Immature natural killer cell (primary cell): ENCODE measurements around the gene LPCAT2. TPM values are rescaled to one million over a fixed set of nuclear protein-coding genes. Genes with fewer than 3 reads are reported as not detected.

Source experiments
- DNase-seq, 3 donors: peaks; one replicate each; pipeline ENCODE4 v3.0.0; 2022; ENCODE audit warnings: mixed read lengths in 1 of 3
- H3K27ac Mint-ChIP-seq, 6 donors: one replicate each; pipeline ENCODE4 v1.8.0; 2020; ENCODE audit warnings: mixed read lengths in 6 of 6, mild to moderate bottlenecking in 5 of 6, inconsistent platforms in 4 of 6, moderate library complexity in 3 of 6
- H3K27me3 Mint-ChIP-seq, 3 donors: one replicate each; pipeline ENCODE4 v1.8.0; 2020 to 2021; ENCODE audit warnings: low read depth in 3 of 3, mild to moderate bottlenecking in 3 of 3, mixed read lengths in 3 of 3, moderate library complexity in 3 of 3, inconsistent platforms in 1 of 3
- H3K36me3 Mint-ChIP-seq, 3 donors: one replicate each; pipeline ENCODE4 v1.8.0; 2020; ENCODE audit warnings: mixed read lengths in 3 of 3, inconsistent platforms in 2 of 3, mild to moderate bottlenecking in 2 of 3
- H3K4me1 Mint-ChIP-seq, 2 donors: one replicate each; pipeline ENCODE4 v1.8.0; 2020; ENCODE audit warnings: inconsistent platforms in 2 of 2, mild to moderate bottlenecking in 2 of 2, mixed read lengths in 2 of 2, moderate library complexity in 1 of 2
- H3K4me3 Mint-ChIP-seq, 5 donors: one replicate each; pipeline ENCODE4 v1.8.0; 2020; ENCODE audit warnings: mild to moderate bottlenecking in 5 of 5, mixed read lengths in 5 of 5, inconsistent platforms in 3 of 5, moderate library complexity in 3 of 5
- H3K9me3 Mint-ChIP-seq, 6 donors: one replicate each; pipeline ENCODE4 v1.8.0; 2020; ENCODE audit warnings: mild to moderate bottlenecking in 6 of 6, mixed read lengths in 6 of 6, inconsistent platforms in 4 of 6, moderate library complexity in 3 of 6
- polyA plus RNA-seq, 3 donors: library from polyadenylated mRNA; unstranded; fragments of 300-500 nt; fragmentation: Illumina TruSeq; gene quantifications; one replicate each; pipeline ENCODE4 v1.2.3, GENCODE V29; 2021

Gene LPCAT2
- polyA plus RNA-seq, 3 donors from 2014 or later: 0.72 to 3.3 (median 2.6) TPM

DNA sequence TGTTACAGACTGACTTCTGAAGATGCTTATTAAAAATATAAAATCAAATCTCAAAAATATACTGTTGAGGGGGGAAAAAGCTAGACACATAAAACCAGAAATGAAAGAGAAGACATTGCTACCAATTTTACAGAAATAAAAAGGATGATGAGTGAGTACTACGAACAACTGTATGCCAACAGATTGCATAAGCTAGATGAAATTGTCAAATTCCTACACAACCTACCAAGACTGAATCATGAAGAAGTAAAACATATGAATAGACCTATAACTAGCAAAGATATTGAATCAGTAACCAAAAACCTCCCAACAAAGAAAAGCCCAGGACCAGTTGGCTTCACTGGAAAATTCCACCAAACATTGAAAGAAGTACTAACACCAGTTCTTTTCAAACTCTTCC lies 54.1 kb downstream of the LPCAT2 start:
- no peaks in the 10 kb centered on the region for H3K36me3 Mint-ChIP-seq
- peaks cover 0 to 6% (median 3%) of the 10 kb centered on the region in 3 donors for H3K27me3 Mint-ChIP-seq
- H3K4me3 Mint-ChIP-seq: no peak overlapping the region
- no peak for DNase-seq
- peaks cover 0 to 2% (median 0%) of the 10 kb centered on the region in 6 donors for H3K9me3 Mint-ChIP-seq
- no peaks in the 10 kb centered on the region for H3K4me1 Mint-ChIP-seq
- H3K27ac Mint-ChIP-seq: no peak overlapping the region

DNA sequence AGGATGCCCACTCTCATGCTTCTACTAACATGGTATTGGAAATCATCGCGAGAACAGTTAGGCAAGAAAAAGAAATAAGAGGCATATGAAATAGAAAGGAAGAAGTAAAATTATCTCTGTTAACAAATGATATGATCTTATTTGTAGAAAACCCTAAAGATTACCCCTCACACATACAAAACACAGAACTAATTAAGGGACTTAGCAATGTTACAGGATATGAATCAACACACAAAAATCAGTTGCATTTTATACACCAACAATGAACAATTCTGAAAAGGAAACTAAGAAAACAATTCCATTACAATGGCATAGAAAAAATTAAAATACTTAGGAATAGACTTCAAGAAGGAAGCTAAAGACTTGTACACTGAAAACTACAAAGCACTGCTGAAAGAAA lies 54.9 kb downstream of the LPCAT2 start:
- DNase-seq: no peak
- no peaks in the 10 kb centered on the region for H3K4me1 Mint-ChIP-seq
- H3K27ac Mint-ChIP-seq: no peak overlapping the region
- peaks cover 0 to 6% (median 3%) of the 10 kb centered on the region in 3 donors for H3K27me3 Mint-ChIP-seq
- H3K9me3 Mint-ChIP-seq: peaks cover 0 to 2% (median 0%) of the 10 kb centered on the region in 6 donors
- H3K4me3 Mint-ChIP-seq: no peak overlapping the region
- H3K36me3 Mint-ChIP-seq: no peaks in the 10 kb centered on the region

DNA sequence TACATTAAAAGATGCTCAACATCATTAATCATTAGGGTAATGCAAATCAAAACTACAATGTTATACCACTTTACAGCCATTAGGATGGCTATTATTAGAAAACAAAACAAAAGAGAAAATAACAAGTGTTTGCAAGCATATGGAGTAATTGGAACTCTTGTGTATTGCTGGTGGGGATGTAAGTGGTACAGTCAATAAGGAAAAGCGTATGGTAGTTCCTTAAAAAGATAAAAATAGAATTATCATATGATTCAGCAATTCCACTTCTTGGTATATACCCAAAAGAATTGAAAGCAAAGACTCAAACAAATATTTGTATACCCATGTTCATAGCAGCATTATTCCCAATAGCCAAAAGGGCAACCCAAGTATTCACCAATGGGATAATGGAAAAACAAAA lies 56.2 kb downstream of the LPCAT2 start:
- no peak for DNase-seq
- H3K27me3 Mint-ChIP-seq: peaks cover 0 to 6% (median 0%) of the 10 kb centered on the region in 3 donors
- no peaks in the 10 kb centered on the region for H3K9me3 Mint-ChIP-seq
- no peak overlapping the region for H3K4me3 Mint-ChIP-seq
- H3K36me3 Mint-ChIP-seq: no peaks in the 10 kb centered on the region
- no peaks in the 10 kb centered on the region for H3K4me1 Mint-ChIP-seq
- no peak overlapping the region for H3K27ac Mint-ChIP-seq

DNA sequence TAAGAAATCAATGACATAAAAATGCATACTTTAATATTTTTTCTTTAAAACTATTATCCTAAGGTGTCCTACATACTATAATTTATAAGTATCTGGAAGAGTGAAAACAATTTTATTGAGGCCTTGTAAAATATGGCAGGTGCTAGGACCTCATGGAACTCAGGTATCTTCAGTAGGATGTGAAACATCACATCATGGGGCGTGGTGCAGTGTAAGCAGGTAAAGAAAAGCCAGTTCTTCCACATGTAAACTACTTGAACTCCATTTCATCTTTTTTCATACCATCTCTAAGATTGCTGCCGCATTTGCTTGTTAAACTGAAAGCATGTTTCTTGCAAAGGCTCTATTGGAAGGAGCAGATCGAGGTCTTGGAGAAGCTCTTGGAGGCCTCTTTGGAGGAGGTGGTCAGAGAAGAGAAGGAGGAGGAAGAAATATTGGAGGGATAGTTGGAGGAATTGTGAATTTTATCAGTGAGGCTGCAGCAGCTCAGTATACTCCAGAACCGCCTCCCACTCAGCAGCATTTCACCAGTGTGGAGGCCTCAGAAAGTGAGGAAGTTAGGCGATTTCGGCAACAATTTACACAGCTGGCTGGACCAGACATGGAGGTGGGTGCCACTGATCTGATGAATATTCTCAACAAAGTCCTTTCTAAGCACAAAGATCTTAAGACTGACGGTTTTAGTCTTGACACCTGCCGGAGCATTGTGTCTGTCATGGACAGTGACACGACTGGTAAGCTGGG lies 57.7 kb downstream of the LPCAT2 start, which contains the start of gene CAPNS2:
CAPNS2 (plus strand) TSS at position 253 of the 744 bp plus-strand sequence; CDS start at position 326, 73 bp downstream.
- Mint-ChIP-seq H3K36me3 (no peaks in the 10 kb centered on the region), H3K4me1 (no peaks in the 10 kb centered on the region), H3K27me3 (peaks cover 0 to 6% (median 0%) of the 10 kb centered on the region in 3 donors), H3K9me3 (no peaks in the 10 kb centered on the region), H3K4me3 (no peak within 1 kb of the TSS), H3K27ac (no peak within 1 kb of the TSS)
- no peak for DNase-seq

DNA sequence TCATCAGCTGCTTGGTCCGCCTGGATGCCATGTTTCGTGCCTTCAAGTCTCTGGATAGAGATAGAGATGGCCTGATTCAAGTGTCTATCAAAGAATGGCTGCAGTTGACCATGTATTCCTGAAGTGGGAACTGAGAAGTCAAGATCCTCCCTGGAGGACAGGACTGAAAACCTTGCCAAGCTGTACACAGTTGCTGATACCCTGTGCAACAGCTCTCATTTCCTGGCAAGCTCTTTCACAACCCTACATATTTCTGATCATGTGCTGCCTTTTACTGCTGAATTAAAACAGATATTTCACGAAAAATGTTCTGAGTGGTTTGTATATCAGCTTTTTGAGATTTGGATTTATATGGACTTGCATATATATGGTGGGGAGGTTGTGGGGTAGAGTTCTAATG lies 58.5 kb downstream of the LPCAT2 start:
- Mint-ChIP-seq H3K27ac (no peak overlapping the region), H3K4me1 (no peaks in the 10 kb centered on the region), H3K9me3 (no peaks in the 10 kb centered on the region), H3K27me3 (peaks cover 0 to 6% (median 1%) of the 10 kb centered on the region in 3 donors), H3K4me3 (no peak overlapping the region), H3K36me3 (no peaks in the 10 kb centered on the region)
- DNase-seq: no peak

DNA sequence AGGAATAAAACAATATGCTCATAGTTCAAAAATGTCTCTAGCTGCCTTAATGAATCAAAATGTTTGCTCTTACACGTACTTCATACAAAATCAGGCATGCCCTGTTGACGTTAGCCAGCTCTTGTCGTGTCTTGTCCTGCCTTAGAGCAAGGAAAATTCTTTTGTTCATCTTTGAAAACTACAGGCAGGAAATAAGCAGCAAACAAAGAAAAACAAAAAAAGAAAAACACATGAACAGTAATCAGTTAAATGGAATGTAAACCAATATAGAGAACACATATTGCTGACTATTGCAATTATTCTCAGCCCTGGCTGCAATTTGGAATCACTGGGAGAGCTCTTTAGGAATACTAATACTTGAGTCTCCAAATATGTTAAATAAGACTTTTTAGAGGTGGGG lies 59.3 kb downstream of the LPCAT2 start:
- Mint-ChIP-seq H3K27me3 (peaks cover 0 to 1% (median 0%) of the 10 kb centered on the region in 3 donors), H3K9me3 (no peaks in the 10 kb centered on the region), H3K36me3 (no peaks in the 10 kb centered on the region), H3K4me1 (no peaks in the 10 kb centered on the region), H3K27ac (no peak overlapping the region), H3K4me3 (no peak overlapping the region)
- no peak for DNase-seq

DNA sequence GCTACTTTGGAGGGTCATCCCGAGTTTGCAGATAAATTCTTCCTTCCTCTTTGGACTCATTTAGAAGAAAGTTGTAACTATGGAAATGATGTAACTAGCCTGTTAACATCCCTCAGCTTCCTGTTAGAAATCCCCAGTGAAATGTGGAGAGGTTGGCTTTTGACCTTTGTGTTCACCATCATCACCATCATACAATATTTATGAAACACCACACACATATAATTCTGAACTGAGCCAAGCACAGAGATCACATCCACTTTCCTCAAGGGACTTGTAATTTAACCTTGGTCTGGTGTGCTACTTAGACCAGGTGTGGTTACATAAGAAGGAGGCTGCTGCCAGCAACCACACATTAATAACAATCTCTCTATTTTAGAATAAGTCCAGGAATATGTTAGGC lies 60.2 kb downstream of the LPCAT2 start:
- no peak for DNase-seq
- Mint-ChIP-seq H3K27me3 (peaks cover 0 to 1% (median 0%) of the 10 kb centered on the region in 3 donors), H3K9me3 (peaks cover 0 to 3% (median 0%) of the 10 kb centered on the region in 6 donors), H3K27ac (no peak overlapping the region), H3K4me1 (no peaks in the 10 kb centered on the region), H3K4me3 (no peak overlapping the region), H3K36me3 (no peaks in the 10 kb centered on the region)

DNA sequence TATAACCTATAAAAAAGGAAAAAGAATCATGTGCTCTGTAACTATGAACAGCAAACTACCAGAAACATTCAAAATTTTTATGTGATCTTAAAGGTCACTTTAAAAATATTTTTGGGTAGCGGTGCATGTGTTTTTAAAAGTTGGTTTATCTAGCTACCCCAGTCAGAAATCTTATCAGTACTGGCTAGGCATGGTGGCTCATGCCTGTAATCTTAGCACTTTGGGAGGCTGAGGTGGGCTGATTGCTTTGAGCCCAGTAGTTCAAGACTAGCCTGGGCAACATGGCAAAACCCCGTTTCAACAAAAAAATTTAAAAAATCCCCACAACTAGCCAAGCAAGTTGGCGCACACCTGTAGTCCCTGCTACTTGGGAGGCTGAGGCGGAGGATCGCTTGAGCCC lies 61.3 kb downstream of the LPCAT2 start:
- no peak overlapping the region for H3K27ac Mint-ChIP-seq
- H3K36me3 Mint-ChIP-seq: no peaks in the 10 kb centered on the region

DNA sequence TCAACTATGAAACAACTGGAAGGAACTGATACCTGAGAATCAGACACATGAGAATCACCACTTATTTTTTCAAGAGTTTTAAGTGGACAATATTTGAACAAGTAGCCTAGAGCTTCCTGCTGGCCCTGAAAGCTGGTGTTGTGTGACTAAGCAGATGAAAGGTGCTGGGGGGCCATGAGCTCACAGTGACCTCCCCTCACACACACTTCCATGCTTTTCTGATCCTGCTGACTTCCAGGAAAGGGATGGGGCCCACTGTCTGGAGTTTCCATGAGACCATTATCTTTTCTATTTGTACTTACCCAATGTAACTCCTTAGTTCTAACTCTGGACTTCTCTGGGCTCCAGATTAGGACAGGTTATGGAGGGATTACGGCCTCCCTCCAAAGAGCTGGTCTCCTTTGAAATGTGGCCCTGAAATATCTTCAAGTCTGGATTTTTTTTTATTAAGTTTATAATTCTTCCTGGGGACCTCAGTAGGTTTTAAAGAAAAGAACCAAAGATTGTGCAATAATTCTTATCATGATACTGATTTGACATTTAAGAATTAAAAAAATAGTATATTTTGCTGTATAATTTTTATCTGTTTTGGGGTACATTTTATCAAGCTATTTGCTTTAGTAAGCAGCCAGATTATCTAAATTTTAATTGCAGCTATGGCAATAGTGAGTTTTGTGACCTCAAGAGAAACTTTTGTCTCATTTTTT lies 62.5 kb downstream of the LPCAT2 start:
- no peaks in the 10 kb centered on the region for H3K36me3 Mint-ChIP-seq
- no peak for DNase-seq
- H3K27me3 Mint-ChIP-seq: peaks cover 0 to 1% (median 0%) of the 10 kb centered on the region in 3 donors
- no peak overlapping the region for H3K27ac Mint-ChIP-seq
- H3K4me3 Mint-ChIP-seq: no peak overlapping the region
- H3K4me1 Mint-ChIP-seq: no peaks in the 10 kb centered on the region
- peaks cover 0 to 3% (median 0%) of the 10 kb centered on the region in 6 donors for H3K9me3 Mint-ChIP-seq

More for the DNA sequence above, 61.3 kb downstream of the LPCAT2 start:
- DNase-seq: no peak
- no peaks in the 10 kb centered on the region for H3K4me1 Mint-ChIP-seq
- H3K27me3 Mint-ChIP-seq: peaks cover 0 to 1% (median 0%) of the 10 kb centered on the region in 3 donors
- H3K4me3 Mint-ChIP-seq: no peak overlapping the region
- H3K9me3 Mint-ChIP-seq: peaks cover 0 to 3% (median 0%) of the 10 kb centered on the region in 6 donors

DNA sequence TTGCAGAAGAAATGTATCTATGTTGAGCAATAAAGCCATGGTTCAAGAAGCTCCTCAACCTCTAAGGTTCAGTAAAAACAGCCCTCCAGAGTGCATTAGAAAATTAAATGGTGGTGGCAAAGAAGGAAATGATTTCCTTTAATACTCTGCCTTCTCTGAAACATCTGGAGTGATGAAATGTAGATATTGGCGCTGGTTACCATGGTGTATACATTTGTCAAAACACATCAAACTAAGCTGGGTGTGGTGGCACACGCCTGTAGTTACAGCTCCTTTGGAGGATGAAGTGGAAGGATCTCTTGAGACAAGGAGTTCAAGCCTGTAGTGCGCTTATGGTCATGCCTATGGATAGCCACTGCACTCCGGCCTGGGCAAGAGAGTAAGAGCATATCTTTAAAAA lies 63.6 kb downstream of the LPCAT2 start:
- H3K27ac Mint-ChIP-seq: no peak overlapping the region
- DNase-seq: no peak
- H3K27me3 Mint-ChIP-seq: peaks cover 0 to 1% (median 0%) of the 10 kb centered on the region in 3 donors
- H3K4me1 Mint-ChIP-seq: no peaks in the 10 kb centered on the region
- no peaks in the 10 kb centered on the region for H3K36me3 Mint-ChIP-seq
- no peak overlapping the region for H3K4me3 Mint-ChIP-seq
- H3K9me3 Mint-ChIP-seq: peaks cover 0 to 3% (median 0%) of the 10 kb centered on the region in 6 donors

DNA sequence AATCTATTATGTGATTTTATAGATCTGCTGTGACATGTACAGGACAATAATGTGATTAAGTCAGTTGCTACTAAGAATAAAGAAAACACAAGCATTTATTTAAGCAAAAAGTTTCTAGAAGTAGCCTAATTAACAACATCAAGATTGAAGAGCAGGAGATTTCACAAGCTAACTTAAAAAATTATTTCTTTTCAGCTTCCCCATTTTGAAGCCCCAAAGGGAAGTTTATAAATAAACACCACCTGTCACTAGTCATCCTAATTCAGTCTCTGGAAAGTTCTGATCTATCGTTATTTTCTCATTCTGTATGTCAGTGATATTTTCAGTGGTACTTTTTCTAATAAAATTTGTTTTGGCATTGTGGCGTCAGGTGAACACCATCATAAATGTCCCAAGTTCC lies 65.9 kb downstream of the LPCAT2 start:
- Mint-ChIP-seq H3K4me1 (no peaks in the 10 kb centered on the region), H3K27ac (no peak overlapping the region), H3K36me3 (no peaks in the 10 kb centered on the region)

DNA sequence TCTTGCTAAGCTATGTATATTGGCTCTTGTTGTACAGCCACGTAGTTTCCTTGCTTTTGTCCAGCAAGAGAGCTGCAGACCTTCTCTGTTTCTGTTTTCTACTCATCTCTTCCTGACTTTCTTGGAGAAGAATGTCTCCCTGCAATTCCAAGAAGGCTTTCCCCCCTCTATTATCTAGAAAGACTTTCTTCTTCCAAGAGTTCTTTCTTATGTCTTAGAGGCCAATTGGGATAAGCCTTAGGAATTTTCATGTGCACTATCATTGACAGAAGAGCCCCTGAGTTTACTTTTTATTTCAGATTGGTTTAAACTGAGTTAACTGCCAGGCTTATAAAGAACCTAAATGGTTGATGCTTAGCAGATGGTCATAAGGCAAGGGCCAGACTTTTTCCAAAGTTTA lies 66.6 kb downstream of the LPCAT2 start:
- Mint-ChIP-seq H3K9me3 (peaks cover 0 to 3% (median 0%) of the 10 kb centered on the region in 6 donors), H3K27me3 (peaks cover 0 to 1% (median 0%) of the 10 kb centered on the region in 3 donors), H3K36me3 (no peaks in the 10 kb centered on the region), H3K4me3 (no peak overlapping the region), H3K4me1 (no peaks in the 10 kb centered on the region), H3K27ac (no peak overlapping the region)
- DNase-seq: no peak

More for the DNA sequence above, 65.9 kb downstream of the LPCAT2 start:
- no peak for DNase-seq
- Mint-ChIP-seq H3K9me3 (peaks cover 0 to 3% (median 0%) of the 10 kb centered on the region in 6 donors), H3K27me3 (peaks cover 0 to 1% (median 0%) of the 10 kb centered on the region in 3 donors), H3K4me3 (no peak overlapping the region)

DNA sequence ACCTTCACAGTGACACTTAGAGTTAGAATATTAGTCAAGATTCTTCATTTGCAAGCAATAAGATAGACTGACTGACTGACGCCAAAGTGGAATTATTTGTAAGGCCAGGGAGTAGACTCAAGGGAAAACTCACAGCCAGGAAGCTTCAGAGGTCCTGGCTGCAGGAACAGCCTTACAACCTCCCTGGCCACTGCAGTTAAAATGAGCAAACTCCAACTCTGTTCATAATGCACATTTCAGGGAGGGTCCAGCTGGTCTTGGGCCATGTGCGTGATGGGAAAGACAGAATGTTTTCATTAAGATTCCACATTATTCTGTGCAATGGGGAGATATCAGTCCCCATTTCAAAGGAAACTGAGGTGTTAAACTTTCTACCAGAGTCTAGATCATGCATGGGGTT lies 67.5 kb downstream of the LPCAT2 start:
- DNase-seq: no peak
- H3K36me3 Mint-ChIP-seq: no peaks in the 10 kb centered on the region
- peaks cover 0 to 3% (median 0%) of the 10 kb centered on the region in 6 donors for H3K9me3 Mint-ChIP-seq
- no peaks in the 10 kb centered on the region for H3K4me1 Mint-ChIP-seq
- no peak overlapping the region for H3K27ac Mint-ChIP-seq
- H3K4me3 Mint-ChIP-seq: no peak overlapping the region
- H3K27me3 Mint-ChIP-seq: peaks cover 0 to 1% (median 0%) of the 10 kb centered on the region in 3 donors

DNA sequence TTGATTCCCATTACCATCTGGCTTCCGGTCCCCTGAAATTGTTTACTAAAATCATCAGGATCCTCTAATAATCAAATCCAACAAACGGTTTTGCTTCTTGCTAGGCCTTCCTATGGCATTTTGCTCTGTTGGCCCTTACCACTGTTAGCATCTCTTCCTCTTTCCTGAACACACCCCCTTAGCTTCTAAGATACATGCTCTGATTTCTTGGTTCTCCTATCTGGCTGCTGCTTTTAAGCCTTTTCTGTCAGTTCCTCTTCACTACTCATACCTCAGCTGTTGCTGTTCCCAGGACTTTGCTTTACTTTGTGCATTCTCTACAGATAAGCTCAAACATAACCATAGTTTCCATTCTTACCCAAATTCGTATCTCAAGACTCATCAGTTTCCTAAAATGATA lies 69.0 kb downstream of the LPCAT2 start:
- no peak overlapping the region for H3K27ac Mint-ChIP-seq
- H3K9me3 Mint-ChIP-seq: peaks cover 0 to 3% (median 0%) of the 10 kb centered on the region in 6 donors
- H3K4me1 Mint-ChIP-seq: no peaks in the 10 kb centered on the region
- no peaks in the 10 kb centered on the region for H3K36me3 Mint-ChIP-seq
- no peak for DNase-seq
- H3K27me3 Mint-ChIP-seq: peaks cover 0 to 2% (median 0%) of the 10 kb centered on the region in 3 donors
- H3K4me3 Mint-ChIP-seq: no peak overlapping the region
